ENCODE data around the gene ZNF438. TPM values are rescaled to one million over a fixed set of nuclear protein-coding genes. Genes with fewer than 3 reads are reported as not detected.
A peak's percentile ranks its signal among the peaks of the same experiment; 100 is the strongest.

ZNF438 gene
- total RNA-seq, 1 donor = 8.0 TPM

DNA sequence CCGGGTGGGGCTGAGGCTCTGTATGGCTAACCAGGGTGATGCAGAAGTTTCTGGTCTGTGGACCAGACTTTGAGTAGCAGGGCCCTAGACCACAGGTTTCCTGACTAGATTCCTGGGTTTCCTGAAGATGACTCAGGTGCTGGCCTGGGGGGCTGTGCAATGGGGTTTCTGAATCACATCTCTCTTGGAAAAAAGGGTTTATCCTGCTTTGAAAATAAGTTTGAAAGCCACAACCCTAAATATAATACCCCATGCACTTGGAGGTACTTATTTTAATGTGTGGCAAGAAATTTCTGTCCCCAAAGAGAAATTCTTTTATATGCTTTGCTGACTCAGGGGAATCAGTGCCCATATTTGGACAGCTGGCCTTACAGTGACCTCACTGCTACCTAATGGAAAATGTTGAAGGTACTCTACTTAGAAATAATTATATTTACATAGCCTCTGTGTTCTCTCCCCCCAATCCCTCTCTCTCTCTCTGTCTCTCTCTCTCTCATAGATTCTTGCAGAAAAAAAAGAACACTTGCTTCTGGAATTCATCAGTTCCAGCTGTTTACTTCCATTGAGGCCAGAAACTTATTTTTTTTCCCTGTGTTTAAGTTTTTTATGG, 217.7 kb downstream of the ZNF438 start:
- TF ChIP-seq CTCF (IDR thresholded peaks at IDR 0.05; ENCODE audit: insufficient read depth, low read length) = no peak
- DNase-seq (ENCODE audit: low read depth) = peak; percentile 68
- no peak overlapping the region for H3K4me3 ChIP-seq (ENCODE audit: low read depth, low read length)

DNA sequence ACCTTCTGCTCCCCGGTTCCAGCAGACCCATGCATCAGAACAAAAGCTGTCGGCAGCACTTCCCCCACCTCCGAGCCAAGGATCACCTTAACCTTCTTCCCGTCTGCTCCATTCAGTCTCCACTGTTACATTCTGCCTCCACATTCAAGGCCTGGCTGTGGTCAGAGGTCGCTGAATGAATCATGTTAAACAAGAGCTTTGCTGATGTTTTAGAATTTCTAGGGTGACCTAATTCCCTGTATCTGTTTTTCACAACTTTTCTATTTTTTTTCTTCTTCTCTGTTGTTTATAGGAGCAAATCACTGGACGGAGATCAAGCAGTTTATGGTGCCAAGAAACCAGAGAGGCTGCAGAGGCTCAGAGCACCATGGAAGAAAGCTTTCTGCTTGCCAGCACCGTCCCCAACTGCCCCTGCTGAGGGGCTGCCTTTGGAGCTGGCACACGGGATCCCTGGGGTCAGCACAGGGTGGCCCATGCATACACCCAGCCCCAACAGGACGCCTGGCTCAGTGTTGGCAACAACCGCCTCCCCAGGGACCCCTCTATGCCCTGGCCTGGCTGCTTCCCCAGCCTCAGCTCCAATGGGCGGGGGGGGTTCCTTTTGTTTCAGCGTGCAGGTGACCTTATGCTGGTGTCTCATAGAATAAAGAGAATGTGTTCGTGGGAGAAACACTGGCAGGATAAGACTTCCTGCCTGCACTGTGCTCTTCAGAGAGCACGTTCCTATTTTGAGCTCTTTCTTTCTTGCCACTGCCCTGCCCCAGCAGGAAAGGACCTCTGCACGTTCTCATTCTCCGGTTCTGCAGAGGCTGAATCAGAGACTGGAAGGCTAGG, 219.4 kb downstream of the ZNF438 start:
- H3K4me3 ChIP-seq (ENCODE audit: low read depth, low read length) = peak overlapping the region; percentile 41
- peak; percentile 97 for DNase-seq (ENCODE audit: low read depth)
- TF ChIP-seq CTCF (IDR thresholded peaks at IDR 0.05; ENCODE audit: insufficient read depth, low read length) = no peak

- H3K4me3 ChIP-seq (ENCODE audit: low read depth, low read length) = no peak overlapping the region
- no peak for TF ChIP-seq CTCF (IDR thresholded peaks at IDR 0.05; ENCODE audit: insufficient read depth, low read length)
- peak; percentile 85 for DNase-seq (ENCODE audit: low read depth)
Measured at GRCh38 chr10:30811276-30812017, 220.2 kb downstream of the ZNF438 start.

- DNase-seq (ENCODE audit: low read depth) = no peak
- H3K4me3 ChIP-seq (ENCODE audit: low read depth, low read length) = no peak overlapping the region
- no peak for TF ChIP-seq CTCF (IDR thresholded peaks at IDR 0.05; ENCODE audit: insufficient read depth, low read length)
Measured at GRCh38 chr10:30810416-30810815, 221.2 kb downstream of the ZNF438 start.

DNA sequence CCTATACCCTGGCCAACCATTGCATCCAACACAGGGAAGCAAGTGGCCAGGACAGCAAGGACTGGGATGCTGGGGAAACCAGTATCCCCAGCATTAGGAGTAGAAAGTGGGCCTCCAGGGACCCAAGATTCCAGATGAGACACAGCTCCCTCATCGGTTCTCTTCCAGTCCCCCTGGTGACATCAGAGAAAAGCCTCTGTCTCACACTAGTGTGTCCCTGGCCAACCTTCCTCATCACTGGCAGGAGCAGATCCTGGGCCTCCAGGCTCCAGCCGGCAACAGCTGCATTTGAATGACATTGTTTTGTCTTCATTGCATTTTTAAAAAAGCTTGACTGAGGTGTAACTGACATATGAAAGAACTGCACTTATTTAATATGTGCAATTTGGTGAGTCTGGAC, 224.8 kb downstream of the ZNF438 start:
- H3K4me3 ChIP-seq (ENCODE audit: low read depth, low read length) = no peak overlapping the region
- no peak for DNase-seq (ENCODE audit: low read depth)
- TF ChIP-seq CTCF (IDR thresholded peaks at IDR 0.05; ENCODE audit: insufficient read depth, low read length) = no peak

- no peak overlapping the region for H3K4me3 ChIP-seq (ENCODE audit: low read depth, low read length)
- DNase-seq (ENCODE audit: low read depth) = no peak
- TF ChIP-seq CTCF (IDR thresholded peaks at IDR 0.05; ENCODE audit: insufficient read depth, low read length) = no peak
Measured at GRCh38 chr10:30805061-30805460, 226.6 kb downstream of the ZNF438 start.
